Stimulated activated CD4-positive, alpha-beta T cell treated with anti-CD3 and anti-CD28 coated beads, Interleukin-4, amount 100 ng/mL, for 48 hours (primary cell): Measurements from ENCODE around the gene AMPD2.

Experiments used
- DNase-seq, 2 donors: peaks; one replicate each; pipeline ENCODE4 v3.0.0-alpha.2; 2020; ENCODE audit warnings: low read depth in 2 of 2

Gene AMPD2

GRCh38 chr1:109617291-109617801, 2.3 kb upstream of the AMPD2 start:
- no peak for DNase-seq

GRCh38 chr1:109618661-109619575, 719 bp upstream of the AMPD2 start:
- no peak for DNase-seq

GRCh38 chr1:109620401-109620791, 759 bp downstream of the AMPD2 start:
- DNase-seq = no peak

GRCh38 chr1:109620841-109621286, 1.2 kb downstream of the AMPD2 start:
- DNase-seq = peak; percentile 97

- DNase-seq = no peak
Observed at GRCh38 chr1:109621379-109622136, 1.9 kb downstream of the AMPD2 start.

- no peak for DNase-seq
Observed at GRCh38 chr1:109622137-109622892, 2.7 kb downstream of the AMPD2 start.

GRCh38 chr1:109622895-109623294, 3.3 kb downstream of the AMPD2 start:
- no peak for DNase-seq

- DNase-seq = no peak
Observed at GRCh38 chr1:109623601-109624161, 4.0 kb downstream of the AMPD2 start.

- no peak for DNase-seq
Observed at GRCh38 chr1:109624201-109625010, 4.8 kb downstream of the AMPD2 start.

GRCh38 chr1:109625176-109625575, 5.5 kb downstream of the AMPD2 start:
- DNase-seq = no peak

- no peak for DNase-seq
Observed at GRCh38 chr1:109625601-109626560, 6.2 kb downstream of the AMPD2 start.

GRCh38 chr1:109626682-109627408, 7.2 kb downstream of the AMPD2 start:
- DNase-seq = no peak

GRCh38 chr1:109627692-109628399, 8.2 kb downstream of the AMPD2 start:
- no peak for DNase-seq

- no peak for DNase-seq
Observed at GRCh38 chr1:109628540-109629321, 9.1 kb downstream of the AMPD2 start.

- DNase-seq = no peak
Observed at GRCh38 chr1:109629372-109630030, 9.9 kb downstream of the AMPD2 start.

- DNase-seq = peak in 1 of 2 donors; percentile 35
Observed at GRCh38 chr1:109630081-109630897, 10.7 kb downstream of the AMPD2 start.
